Stimulated activated CD4-positive, alpha-beta T cell treated with anti-CD3 and anti-CD28 coated beads, Interleukin-1b, Interleukin-23, amount 100 ng/mL, for 4 hours (primary cell): ENCODE results near the gene PA2G4.
"Not testable (repeated sequence)": the region's sequence is repeated elsewhere in the genome, so short reads cannot be mapped to it uniquely, and the experiment has no call there.

ENCODE experiments used
- DNase-seq, 2 donors: peaks; one replicate each; pipeline ENCODE4 v3.0.0-alpha.2; 2020; ENCODE audit warnings: low read depth in 2 of 2

PA2G4 gene

GRCh38 chr12:56152756-56153677 is 48.7 kb downstream of the PA2G4 start:
- no peak for DNase-seq

DNA sequence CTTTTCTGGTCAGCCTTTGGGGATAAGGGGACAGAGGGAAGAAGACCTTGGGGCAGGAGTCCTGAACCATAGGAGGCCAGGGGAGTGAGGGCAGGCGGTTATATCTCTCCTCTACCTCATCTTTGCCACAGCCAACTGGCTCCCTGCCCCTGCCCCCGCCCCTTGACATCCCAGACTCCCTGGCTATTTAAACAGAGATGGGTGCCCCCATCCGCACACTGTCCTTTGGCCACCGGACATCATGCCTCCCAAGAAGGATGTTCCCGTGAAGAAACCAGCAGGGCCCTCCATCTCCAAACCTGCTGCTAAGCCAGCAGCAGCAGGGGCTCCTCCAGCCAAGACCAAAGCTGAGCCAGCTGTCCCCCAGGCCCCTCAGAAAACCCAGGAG is 49.3 kb downstream of the PA2G4 start:
- no peak for DNase-seq

DNA sequence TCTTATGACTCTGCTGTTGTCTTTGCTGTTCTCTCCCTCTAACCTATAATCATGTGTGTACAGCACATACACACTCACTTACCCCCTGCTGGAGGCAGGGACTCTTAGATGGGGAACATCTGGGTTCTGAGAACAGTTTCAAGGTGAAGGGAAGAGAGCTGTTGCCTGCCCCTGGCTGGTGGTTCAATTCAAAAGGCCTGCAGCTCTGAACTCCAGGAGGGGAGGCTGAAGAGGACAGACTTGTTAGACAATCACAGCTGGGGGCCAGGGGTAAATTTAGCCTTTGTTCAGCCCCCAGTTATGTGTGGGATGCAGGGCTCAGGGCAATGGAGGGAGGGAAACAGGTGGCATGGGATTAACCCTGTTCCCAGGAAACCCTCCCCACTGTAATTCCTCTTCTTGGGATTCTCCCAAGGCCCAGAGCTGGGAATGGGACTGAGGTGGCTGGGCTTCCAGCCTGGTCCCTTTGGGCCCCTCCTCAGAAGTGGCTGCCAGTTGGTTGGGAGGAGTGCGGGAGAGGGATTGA is 50.0 kb downstream of the PA2G4 start:
- DNase-seq = no peak

DNA sequence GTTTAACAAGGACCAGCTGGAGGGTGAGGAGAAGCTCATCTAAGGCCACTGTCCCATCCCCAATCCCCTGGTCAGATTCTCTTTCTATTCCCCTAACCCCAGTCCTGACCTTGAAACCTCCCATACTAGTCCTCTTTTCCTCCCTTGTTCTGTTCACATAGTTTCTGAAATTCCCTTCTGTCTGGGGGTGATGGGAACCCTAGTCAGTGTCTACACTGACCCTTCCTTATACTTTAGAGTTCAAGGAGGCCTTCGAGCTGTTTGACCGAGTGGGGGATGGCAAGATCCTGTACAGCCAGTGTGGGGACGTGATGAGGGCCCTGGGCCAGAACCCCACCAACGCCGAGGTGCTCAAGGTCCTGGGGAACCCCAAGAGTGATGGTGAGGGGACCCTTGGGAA is 50.5 kb downstream of the PA2G4 start:
- no peak for DNase-seq

- DNase-seq = no peak
These were observed 51.0 kb downstream of the PA2G4 start for GRCh38 chr12:56155256-56155845.

DNA sequence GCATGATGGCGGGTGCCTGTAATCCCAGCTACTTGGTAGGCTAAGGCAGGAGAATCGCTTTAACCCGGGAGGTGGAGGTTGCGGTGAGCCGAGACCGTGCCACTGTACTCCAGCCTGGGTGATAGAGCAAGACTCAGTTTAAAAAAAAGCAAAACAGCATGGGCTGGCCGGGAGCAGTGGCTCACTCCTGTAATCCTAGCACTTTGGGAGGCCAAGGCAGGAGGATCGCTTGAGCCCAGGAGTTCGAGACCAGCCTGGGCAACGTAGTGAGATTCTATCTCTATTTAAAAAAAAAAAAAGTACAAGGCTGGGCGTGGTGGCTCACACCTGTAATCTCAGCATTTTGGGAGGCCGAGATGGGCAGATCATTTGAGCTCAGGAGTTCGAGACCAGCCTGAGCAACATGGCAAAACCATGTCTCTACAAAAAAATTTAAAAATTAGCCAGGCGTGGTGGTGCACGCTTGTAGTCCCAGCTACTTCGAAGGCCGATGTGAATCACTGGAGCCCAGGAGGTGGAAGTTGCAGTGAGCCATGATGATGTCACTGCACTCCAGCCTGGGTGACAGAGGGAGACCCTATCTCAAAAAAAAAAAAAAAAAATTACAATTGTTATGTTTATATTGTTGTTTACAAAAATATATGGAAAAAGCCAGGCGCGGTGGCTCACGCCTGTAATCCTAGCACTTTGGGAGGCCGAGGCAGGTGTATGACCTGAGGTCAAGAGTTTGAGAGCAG is 52.3 kb downstream of the PA2G4 start:
- DNase-seq = not testable (repeated sequence)

- peak in 1 of 2 donors; percentile 41 for DNase-seq
These were observed 53.1 kb downstream of the PA2G4 start for GRCh38 chr12:56157201-56158028.

DNA sequence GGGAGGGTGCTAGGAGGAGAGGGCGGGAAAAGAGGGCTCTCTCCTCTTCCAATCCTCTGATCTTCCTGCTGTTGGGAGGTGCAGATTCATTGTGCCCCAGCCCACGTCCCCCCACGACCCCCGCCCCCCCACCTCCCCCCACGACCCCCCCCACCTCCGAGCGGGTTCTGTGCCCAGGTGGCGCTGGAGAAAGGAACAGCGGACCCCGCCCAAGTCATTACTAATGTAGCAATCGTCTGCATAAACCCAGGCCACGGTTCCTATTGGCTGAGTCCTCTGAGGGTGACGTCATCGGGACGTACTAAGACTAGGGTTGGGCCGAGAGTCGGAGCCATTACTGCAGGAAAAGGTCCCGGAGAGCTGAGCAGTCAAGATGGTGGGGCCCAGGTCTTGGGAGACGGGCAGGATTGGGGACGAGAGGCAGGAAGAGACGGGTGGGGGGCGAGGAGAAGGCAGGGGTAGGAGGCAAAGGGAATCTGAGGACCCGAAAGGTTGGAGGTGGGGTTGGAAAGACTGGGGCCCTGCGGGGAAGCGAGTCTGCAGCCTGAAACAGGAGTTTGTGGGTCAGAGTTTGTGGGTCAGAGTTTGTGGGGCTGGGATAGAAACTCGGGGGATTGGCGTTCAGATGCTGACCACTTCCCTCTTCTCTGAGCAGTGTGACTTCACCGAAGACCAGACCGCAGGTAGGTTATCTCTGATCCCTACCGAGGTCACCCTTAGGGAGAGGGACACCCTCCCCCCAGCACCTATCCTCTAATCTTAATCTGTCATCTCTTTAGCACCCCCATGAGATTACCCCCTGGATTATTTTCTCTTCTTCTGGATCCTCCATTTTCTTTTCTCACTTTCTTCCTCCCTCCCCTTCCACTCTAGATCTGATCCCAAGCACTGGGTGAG is 53.9 kb downstream of the PA2G4 start, which contains the start of gene MYL6:
Gene MYL6, plus strand, starts transcription at position 331 of the 897 bp plus-strand sequence. Its CDS starts 43 bp downstream, at position 374.
- peak; percentile 72 to 84 for DNase-seq

DNA sequence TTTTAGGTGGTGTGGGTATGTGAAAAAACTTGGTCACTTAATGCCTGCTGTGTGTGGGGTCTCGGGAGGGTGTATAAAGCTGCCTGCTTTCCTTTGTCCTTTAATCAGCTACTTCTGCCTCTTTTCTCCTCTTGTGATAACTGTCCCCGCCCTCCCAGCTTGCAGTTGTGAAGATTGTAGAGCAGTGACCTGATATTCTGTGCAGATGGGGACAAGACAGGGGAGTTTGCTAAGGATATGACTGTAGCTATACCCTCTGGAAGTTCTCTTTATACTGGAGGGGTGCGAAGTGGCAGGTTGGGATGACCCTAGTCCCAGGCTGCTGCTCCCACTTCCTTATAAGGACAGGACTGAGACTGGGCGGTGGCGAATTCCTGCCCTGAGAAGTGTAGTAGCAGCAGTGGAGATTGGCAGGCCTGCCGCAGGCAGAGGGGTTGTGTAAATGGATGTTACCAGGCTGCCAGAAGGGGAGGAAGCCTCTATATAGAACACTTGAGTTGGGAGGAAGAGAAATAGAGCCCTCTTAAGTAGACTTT is 54.6 kb downstream of the PA2G4 start:
- DNase-seq = no peak

GRCh38 chr12:56159482-56160192 is 55.3 kb downstream of the PA2G4 start:
- DNase-seq = no peak

GRCh38 chr12:56160193-56160763 is 55.9 kb downstream of the PA2G4 start:
- peak in 1 of 2 donors; percentile 32 for DNase-seq

GRCh38 chr12:56160894-56161689 is 56.7 kb downstream of the PA2G4 start:
- no peak for DNase-seq

GRCh38 chr12:56161690-56162351 is 57.5 kb downstream of the PA2G4 start:
- DNase-seq = no peak

- no peak for DNase-seq
These were observed 58.3 kb downstream of the PA2G4 start for GRCh38 chr12:56162468-56163290.
